Measurements from ENCODE around the gene USP40.

DNA sequence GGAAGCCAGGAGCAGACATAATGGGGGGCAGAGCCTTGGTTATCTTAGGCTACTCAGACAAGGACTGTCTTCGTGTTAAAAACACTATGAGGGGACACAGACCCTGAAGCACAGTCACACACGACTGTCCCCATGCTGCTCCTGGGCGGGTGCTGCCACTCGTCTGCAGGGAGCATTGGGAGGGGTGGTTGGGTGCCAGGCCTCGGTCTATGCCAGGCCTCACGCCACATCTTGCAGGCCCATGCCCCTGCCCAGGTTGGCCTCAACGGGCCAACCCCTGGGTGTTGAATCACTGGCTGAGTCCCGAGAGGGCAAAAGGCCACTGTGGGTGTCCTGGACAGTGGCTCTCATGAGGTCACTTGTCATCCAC lies 97.9 kb downstream of the USP40 start:
- TF ChIP-seq, protein P1, sequence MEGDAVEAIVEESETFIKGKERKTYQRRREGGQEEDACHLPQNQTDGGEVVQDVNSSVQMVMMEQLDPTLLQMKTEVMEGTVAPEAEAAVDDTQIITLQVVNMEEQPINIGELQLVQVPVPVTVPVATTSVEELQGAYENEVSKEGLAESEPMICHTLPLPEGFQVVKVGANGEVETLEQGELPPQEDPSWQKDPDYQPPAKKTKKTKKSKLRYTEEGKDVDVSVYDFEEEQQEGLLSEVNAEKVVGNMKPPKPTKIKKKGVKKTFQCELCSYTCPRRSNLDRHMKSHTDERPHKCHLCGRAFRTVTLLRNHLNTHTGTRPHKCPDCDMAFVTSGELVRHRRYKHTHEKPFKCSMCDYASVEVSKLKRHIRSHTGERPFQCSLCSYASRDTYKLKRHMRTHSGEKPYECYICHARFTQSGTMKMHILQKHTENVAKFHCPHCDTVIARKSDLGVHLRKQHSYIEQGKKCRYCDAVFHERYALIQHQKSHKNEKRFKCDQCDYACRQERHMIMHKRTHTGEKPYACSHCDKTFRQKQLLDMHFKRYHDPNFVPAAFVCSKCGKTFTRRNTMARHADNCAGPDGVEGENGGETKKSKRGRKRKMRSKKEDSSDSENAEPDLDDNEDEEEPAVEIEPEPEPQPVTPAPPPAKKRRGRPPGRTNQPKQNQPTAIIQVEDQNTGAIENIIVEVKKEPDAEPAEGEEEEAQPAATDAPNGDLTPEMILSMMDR (IDR thresholded peaks at IDR 0.05; ENCODE audit: insufficient read depth, low read length, poor library complexity, severe bottlenecking): no peak
- no peak for TF ChIP-seq EZH2phosphoT487 (conservative IDR thresholded peaks at IDR 0.05; ENCODE audit: low read length)
